Midbrain (tissue), 1 donor: ENCODE measurements around the gene KRTAP9-7.
A peak's percentile ranks its signal among the peaks of the same experiment; 100 is the strongest.

Source experiments
- DNase-seq: peaks from one replicate; lab custom pipeline; 2025; lab: John Stamatoyannopoulos, UW

The KRTAP9-7 gene

DNA sequence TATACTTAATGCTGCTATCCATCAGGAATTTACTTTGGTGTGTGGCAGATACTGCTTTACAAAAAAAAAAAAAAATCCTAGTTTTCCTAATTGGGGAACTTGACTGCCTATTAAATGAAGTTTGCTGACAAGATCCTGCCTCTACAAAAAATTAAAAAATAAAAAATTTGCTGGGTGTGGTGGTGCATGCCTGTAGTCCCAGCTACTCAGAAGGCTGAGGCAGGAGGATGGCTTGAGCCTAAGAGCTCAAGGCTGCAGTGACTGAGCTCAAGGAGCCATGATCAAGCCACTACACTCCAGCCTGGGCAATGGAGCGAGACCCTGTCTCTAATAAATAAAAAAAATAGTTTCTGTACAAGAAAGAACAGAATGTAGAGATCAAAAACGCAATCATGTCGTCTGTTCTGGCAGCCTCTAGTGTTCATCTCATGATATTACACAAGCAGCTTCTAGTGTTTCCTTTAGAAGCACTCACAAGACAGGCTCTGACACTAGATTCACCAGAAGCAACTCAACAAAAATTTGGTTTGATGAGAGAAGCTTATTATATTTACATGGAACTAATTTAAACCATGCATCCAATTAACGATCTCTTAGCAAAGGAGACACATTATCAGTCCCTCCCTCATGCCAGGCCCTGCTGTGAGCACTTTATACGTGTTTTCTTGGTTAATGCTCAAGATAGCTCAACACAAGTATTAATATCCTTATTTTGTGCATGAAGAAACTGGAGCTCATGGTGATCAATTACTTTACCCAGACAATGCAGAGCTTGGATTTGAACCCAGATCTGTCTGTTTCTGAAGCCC is 46.8 kb downstream of the KRTAP9-7 start:
- peak; percentile 21 for DNase-seq

DNA sequence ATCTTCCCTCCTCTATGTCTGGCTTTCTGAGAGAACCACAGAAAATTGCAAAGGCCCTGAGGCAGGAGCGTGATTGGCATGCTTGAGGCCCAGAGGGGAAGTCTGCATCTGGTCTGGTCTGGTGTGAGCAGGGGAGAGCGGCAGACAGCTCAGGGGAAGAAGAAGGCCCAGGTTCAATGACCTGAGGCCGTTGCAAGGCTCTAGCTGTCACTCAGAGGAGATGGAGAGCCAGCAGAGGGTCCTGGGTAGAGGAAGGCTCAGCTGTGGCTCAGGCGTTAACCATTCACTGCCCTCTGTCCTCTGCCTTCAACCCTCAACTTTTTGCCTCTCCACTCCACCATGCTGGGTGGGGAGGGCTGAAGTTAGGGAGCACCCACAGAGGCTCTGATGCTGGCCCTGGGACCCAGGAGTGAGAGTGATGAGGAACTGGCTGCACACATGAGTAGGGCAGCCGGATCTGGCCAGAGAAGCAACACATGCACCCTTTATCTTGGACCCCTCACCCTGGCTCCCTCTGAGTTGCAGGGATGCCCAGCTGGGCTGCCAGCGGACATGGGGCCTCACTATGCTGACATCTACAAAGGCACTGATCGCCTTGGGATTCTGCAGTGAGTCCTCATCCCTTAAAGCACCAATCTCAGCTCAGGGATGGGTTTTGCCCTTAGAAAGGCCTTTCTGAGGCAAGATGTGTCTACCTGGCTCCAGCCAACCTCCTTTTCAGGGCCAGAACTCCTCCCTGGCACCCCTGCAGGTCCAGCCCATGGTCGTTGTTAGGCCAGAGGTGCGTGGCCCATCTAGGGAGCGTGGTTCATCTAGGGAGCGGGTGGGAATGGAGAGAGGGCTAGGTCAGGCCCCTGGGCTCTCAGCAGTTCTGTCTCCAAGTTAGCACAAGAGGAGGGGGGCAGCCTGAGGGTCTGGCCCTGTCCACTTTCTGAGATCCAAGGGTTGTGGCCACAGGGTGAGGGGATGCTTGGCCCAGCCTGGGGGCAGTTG is 47.7 kb downstream of the KRTAP9-7 start:
- DNase-seq, result no peak

DNA sequence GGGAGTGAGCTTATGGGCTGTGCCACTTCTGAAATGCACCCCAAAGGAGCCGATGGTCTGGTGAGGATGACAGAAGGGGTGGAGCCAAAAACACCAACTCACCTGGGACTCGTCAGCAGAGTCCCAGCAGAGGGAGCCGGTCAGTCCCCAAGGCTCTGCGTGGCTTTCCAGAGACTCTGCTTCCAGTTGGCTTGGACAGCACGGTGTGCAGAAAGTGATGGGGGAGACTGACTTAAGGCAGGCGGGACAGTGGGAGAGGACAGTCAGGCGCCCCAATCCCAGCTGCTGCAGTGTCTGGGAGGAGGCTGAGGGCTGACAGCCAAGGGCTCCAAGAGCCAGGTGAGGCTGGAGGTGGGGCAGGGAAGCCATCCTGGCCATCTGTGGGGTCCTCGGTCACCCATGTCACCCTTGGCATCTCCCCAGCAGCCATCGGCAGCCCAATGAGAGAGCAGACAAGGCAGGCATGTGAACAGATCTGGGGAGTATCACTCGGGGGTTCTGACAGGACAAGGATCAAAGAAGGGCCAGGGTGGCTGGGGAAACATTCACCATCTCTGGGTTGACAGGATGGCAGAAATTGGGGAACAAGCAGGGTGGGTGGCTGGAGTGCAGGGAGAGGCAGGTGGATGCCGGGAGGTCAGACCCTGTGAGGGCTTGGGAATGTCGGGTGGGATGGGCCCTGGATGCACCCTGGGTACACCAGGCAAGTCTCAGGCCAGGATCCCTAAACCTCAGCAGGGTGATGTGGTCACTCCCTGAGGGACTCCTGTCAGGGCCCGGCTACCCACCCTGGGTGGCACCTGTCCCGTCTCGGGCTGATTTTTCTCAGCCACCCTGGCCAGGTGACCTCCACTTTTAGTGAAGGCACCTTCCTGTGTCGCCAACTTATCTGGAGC is 48.9 kb downstream of the KRTAP9-7 start:
- no peak for DNase-seq

DNA sequence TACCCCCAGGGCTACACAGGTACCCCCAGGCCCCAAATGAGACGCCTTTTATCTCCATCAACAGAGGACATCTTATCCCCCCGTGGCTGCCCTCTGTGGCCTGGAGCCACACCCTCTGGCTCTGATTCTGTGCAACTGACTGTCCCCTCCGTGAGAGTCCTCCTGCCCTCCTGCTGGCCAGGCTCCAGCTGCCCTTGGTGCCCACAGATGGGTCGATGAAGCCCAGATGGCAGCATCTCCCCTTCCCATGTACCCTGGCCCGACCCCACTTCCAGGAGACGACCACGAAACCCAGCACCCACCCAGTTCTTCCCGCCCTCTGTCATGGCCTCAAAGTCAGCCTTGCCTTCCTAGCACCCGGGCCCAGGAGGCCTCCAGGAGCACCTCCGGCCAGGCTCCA is 49.6 kb downstream of the KRTAP9-7 start:
- DNase-seq, result no peak

DNA sequence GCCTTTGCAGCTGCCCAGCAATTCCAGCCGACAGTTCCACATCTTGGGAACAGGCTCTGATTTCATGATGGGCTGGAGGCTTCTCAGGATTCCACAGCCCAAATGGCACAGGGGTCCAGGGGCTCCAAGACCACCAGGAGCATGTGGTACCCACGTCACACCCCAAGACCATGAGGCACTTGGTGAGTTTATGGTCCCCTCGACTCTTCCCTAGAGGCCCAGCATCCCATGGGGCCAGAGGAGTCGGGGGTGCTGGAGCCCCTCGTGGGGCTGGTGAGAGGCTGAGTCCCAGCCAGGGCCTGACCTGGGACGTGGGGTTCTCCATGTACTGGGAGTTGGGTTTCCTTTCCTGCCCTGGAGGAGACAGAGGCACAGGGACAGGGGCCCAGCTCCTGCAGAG is 50.1 kb downstream of the KRTAP9-7 start:
- no peak for DNase-seq
